GM12878 (cell line): ENCODE results near the gene MAFF. TPM values are rescaled to one million over a fixed set of nuclear protein-coding genes. Genes with fewer than 3 reads are reported as not detected.

ENCODE experiments used
- ATAC-seq: fragments of 200-7000 bp; cut with Tn5 transposase; 3 replicates; pipeline ENCODE4 v1.9.1; 2020; ENCODE audit warnings: mild to moderate bottlenecking, moderate library complexity
- BruUV-seq: library from RNA; stranded (reverse); fragments of 400-500 nt; replicated peaks from 2 replicates; lab custom pipeline; 2021; lab: Mats Ljungman, UMichigan
- CTCF ChIA-PET: fragments of 300-600 bp; sonication (Branson Sonifier 250); formaldehyde crosslinking; extraction: SDS; loops from one replicate; lab custom pipeline; 2021; ENCODE audit warnings: inconsistent platforms; lab: Yijun Ruan, JAX
- POLR2A ChIA-PET: fragments of 350-600 bp; formaldehyde crosslinking; extraction: SDS; loops from one replicate; lab custom pipeline; 2021; ENCODE audit warnings: inconsistent platforms; lab: Charles Lee
- RAD21 ChIA-PET: fragments of 300-600 bp; sonication (Branson Sonifier 250); formaldehyde crosslinking; loops from one replicate; lab custom pipeline; 2023; ENCODE audit warnings: antibody characterized with exemption; ENCODE audit not compliant: unreplicated experiment; lab: Charles Lee
- SMC1A ChIA-PET: fragments of 300-600 bp; sonication (Branson Sonifier 250); formaldehyde crosslinking; loops from one replicate; lab custom pipeline; 2023; ENCODE audit not compliant: unreplicated experiment, uncharacterized antibody; lab: Charles Lee
- DNase-seq: peaks from one replicate; pipeline ENCODE4 v3.0.0-alpha.2; 2011; ENCODE audit warnings: low read depth, low spot score
- FAIRE-seq: peaks from 3 replicates; lab custom pipeline; 2011; peaks lifted over from hg19 to GRCh38; lab: Jason Lieb, UNC
- H2AFZ ChIP-seq: 2 replicates; pipeline ENCODE4 v1.6.0; 2011; ENCODE audit warnings: low read depth, low read length, control low read depth; ENCODE audit not compliant: control insufficient read depth
- H3K27ac ChIP-seq: 2 replicates; pipeline ENCODE4 v1.5.1; 2011; ENCODE audit warnings: control low read depth; ENCODE audit not compliant: control insufficient read depth, insufficient read depth
- H3K27me3 ChIP-seq, 2 experiments: replicated peaks in 1 of 2; 2 replicates each; pipeline versions ENCODE4 v1.6.0 to v1.6.1; 2011; ENCODE audit warnings: low read length in 1 of 2; ENCODE audit not compliant: control insufficient read depth in 2 of 2, insufficient read depth in 2 of 2
- H3K36me3 ChIP-seq, 2 experiments: 2 replicates each; pipeline ENCODE4 v1.5.1; 2011; ENCODE audit warnings: low read length in 1 of 2; ENCODE audit not compliant: control insufficient read depth in 2 of 2, insufficient read depth in 2 of 2
- H3K4me1 ChIP-seq: 2 replicates; pipeline ENCODE4 v1.6.1; 2011; ENCODE audit warnings: mild to moderate bottlenecking, low read length, moderate library complexity, mixed read lengths; ENCODE audit not compliant: control insufficient read depth, insufficient read depth
- H3K4me2 ChIP-seq: 2 replicates; pipeline ENCODE4 v1.6.0; 2011; ENCODE audit warnings: control low read depth; ENCODE audit not compliant: control insufficient read depth, insufficient read depth
- H3K4me3 ChIP-seq: fragments of 200-600 bp; sonication (generic); 2 replicates; pipeline ENCODE4 v1.5.1; 2016
- H3K79me2 ChIP-seq: 2 replicates; pipeline ENCODE4 v1.6.0; 2011; ENCODE audit warnings: low read length; ENCODE audit not compliant: control insufficient read depth, insufficient read depth
- H3K9ac ChIP-seq: 2 replicates; pipeline ENCODE4 v1.8.0; 2011; ENCODE audit warnings: low read length, control low read depth, mixed read lengths; ENCODE audit not compliant: control insufficient read depth, insufficient read depth
- H3K9me3 ChIP-seq: replicated peaks from 3 replicates; pipeline ENCODE4 v1.5.1; 2011; ENCODE audit warnings: mild to moderate bottlenecking, low read length; ENCODE audit not compliant: control insufficient read depth, insufficient read depth
- H4K20me1 ChIP-seq: 2 replicates; pipeline ENCODE4 v1.6.0; 2011; ENCODE audit not compliant: control insufficient read depth, insufficient read depth
- CBX3 ChIP-seq: fragments of 200-600 bp; sonication (generic); IDR thresholded peaks from 2 replicates; pipeline ENCODE4 v1.6.1; 2016; ENCODE audit warnings: low read depth, borderline replicate concordance
- DPF2 ChIP-seq: fragments of 450-650 bp; IDR thresholded peaks from 2 replicates; pipeline ENCODE4 v1.6.1; 2017; ENCODE audit warnings: mild to moderate bottlenecking
- GABPA ChIP-seq: IDR thresholded peaks from 2 replicates; pipeline ENCODE4 v1.6.1; 2014; ENCODE audit warnings: antibody characterized with exemption, low read depth, mild to moderate bottlenecking, inconsistent platforms
- GATAD2B ChIP-seq: fragments of 450-650 bp; conservative IDR thresholded peaks from 2 replicates; pipeline ENCODE4 v1.6.1; 2017; ENCODE audit warnings: low read depth, mild to moderate bottlenecking, moderate library complexity
- HDGF ChIP-seq: fragments of 450-650 bp; IDR thresholded peaks from 2 replicates; pipeline ENCODE4 v1.6.1; 2016; ENCODE audit warnings: antibody characterized with exemption
- MLLT1 ChIP-seq: fragments of 450-650 bp; IDR thresholded peaks from 2 replicates; pipeline ENCODE4 v1.6.1; 2016; ENCODE audit warnings: mild to moderate bottlenecking
- NR2C2 ChIP-seq: IDR thresholded peaks from 2 replicates; pipeline ENCODE4 v1.6.1; 2011; ENCODE audit warnings: borderline replicate concordance, low read depth; ENCODE audit not compliant: control insufficient read depth, insufficient read length
- PML ChIP-seq: IDR thresholded peaks from 2 replicates; pipeline ENCODE4 v1.6.1; 2012; ENCODE audit warnings: low read length, inconsistent platforms
- POU2F2 ChIP-seq: IDR thresholded peaks from 3 replicates; pipeline ENCODE4 v1.6.1; 2011; ENCODE audit warnings: low read depth, mild to moderate bottlenecking, low read length, borderline replicate concordance
- RAD21 ChIP-seq: IDR thresholded peaks from 2 replicates; pipeline ENCODE4 v1.6.1; 2011; ENCODE audit warnings: mild to moderate bottlenecking, low read depth, low read length, moderate library complexity; ENCODE audit not compliant: insufficient read depth
- SMARCA5 ChIP-seq: fragments of 450-650 bp; IDR thresholded peaks from 2 replicates; pipeline ENCODE4 v1.6.1; 2017; ENCODE audit warnings: mild to moderate bottlenecking
- SUZ12 ChIP-seq: fragments of 200-600 bp; sonication (generic); IDR thresholded peaks from one replicate; pipeline ENCODE4 v1.6.1; 2018; ENCODE audit warnings: antibody characterized with exemption, mild to moderate bottlenecking; ENCODE audit not compliant: unreplicated experiment
- TARDBP ChIP-seq: IDR thresholded peaks from 2 replicates; pipeline ENCODE4 v1.6.1; 2016; ENCODE audit warnings: borderline replicate concordance
- TBL1XR1 ChIP-seq: IDR thresholded peaks from 2 replicates; pipeline ENCODE4 v1.6.1; 2012; ENCODE audit warnings: low read depth, low read length, improper control_type of control experiment
- WGBS: methylation state at CpG from one replicate; pipeline ENCODE4 v1.1.6; 2016; ENCODE audit warnings: low lambda C conversion rate; ENCODE audit not compliant: insufficient replicate concordance, insufficient coverage; ENCODE audit errors: missing lambda C conversion rate; 5-methylcytosine and 5-hydroxymethylcytosine counted together
- in situ Hi-C: fragments of 300-500 bp; cut with MboI; formaldehyde crosslinking; loops from 9 replicates; pipeline ENCODE4 v1.14.3; 2018; ENCODE audit warnings: mixed read lengths
- intact Hi-C: fragments of 100-400 bp; cut with micrococcal nuclease; formaldehyde crosslinking; loops from one replicate; pipeline ENCODE4 v1.14.2; 2022; ENCODE audit not compliant: unreplicated experiment
- polyA plus RNA-seq, 11 experiments: library from polyadenylated mRNA; depleted of rRNA in 4 of 11; unstranded in 6 of 11; stranded (reverse) in 5 of 11; fragments of >200 nt; fragmentation: Nextera tagmentation in 4 of 11; fragmentation: Illumina TruSeq in 1 of 11; extraction: Ambion mirVana in 4 of 11; extraction: Trizol in 1 of 11; gene quantifications; 1 replicate in 1 of 11; 2 replicates in 10 of 11; pipeline versions ENCODE4 v1.2.1 to v1.2.3, GENCODE V29; 2011 to 2016; ENCODE audit warnings: inconsistent platforms in 2 of 11, missing spikeins in 2 of 11, low read depth in 1 of 11
- total RNA-seq, 4 experiments: library from RNA; depleted of rRNA in 3 of 4; stranded (reverse); fragments of >200 nt in 3 of 4; fragmentation: Illumina TruSeq in 1 of 4; extraction: Trizol in 1 of 4; gene quantifications; 2 replicates each; pipeline versions ENCODE4 v1.2.1 to v1.2.3, GENCODE V29; 2013 to 2021
- TF ChIP-seq, protein P1 (sequence below), 3 experiments: IDR thresholded peaks in 2 of 3; conservative IDR thresholded peaks in 1 of 3; 2 replicates each; pipeline ENCODE4 v1.5.1; 2011; ENCODE audit warnings: low read depth in 3 of 3, low read length in 3 of 3, mild to moderate bottlenecking in 3 of 3, control low read depth in 2 of 3, moderate library complexity in 2 of 3, inconsistent platforms in 1 of 3, mixed read lengths in 1 of 3; ENCODE audit not compliant: control insufficient read depth in 2 of 3, insufficient read depth in 1 of 3; ENCODE audit errors: extremely low read depth in 1 of 3
- TF ChIP-seq, protein P2 (sequence below): fragments of 450-650 bp; formaldehyde crosslinking; IDR thresholded peaks from 2 replicates; pipeline ENCODE4 v1.5.0; 2022; ENCODE audit warnings: mild to moderate bottlenecking, missing genetic modification characterization

MAFF gene
- total and polyA plus RNA-seq, 10 of the 15 experiments (the other 5 are each of a cell fraction or from before 2014, with no cell fraction given): 0.22 to 2.3 (median 0.81) TPM; not detected in 1

GRCh38 chr22:38257181-38257580, 55.4 kb downstream of the MAFF start (continued):
- TF ChIP-seq MLLT1: no peak
- no peak for TF ChIP-seq TBL1XR1
- TF ChIP-seq GABPA: no peak
- no peak for TF ChIP-seq HDGF
- no peak for TF ChIP-seq TARDBP
- no peak for TF ChIP-seq SUZ12
- TF ChIP-seq, protein P1, sequence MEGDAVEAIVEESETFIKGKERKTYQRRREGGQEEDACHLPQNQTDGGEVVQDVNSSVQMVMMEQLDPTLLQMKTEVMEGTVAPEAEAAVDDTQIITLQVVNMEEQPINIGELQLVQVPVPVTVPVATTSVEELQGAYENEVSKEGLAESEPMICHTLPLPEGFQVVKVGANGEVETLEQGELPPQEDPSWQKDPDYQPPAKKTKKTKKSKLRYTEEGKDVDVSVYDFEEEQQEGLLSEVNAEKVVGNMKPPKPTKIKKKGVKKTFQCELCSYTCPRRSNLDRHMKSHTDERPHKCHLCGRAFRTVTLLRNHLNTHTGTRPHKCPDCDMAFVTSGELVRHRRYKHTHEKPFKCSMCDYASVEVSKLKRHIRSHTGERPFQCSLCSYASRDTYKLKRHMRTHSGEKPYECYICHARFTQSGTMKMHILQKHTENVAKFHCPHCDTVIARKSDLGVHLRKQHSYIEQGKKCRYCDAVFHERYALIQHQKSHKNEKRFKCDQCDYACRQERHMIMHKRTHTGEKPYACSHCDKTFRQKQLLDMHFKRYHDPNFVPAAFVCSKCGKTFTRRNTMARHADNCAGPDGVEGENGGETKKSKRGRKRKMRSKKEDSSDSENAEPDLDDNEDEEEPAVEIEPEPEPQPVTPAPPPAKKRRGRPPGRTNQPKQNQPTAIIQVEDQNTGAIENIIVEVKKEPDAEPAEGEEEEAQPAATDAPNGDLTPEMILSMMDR (IDR thresholded peaks at IDR 0.05 in 2 of 3, conservative IDR thresholded peaks at IDR 0.05 in 1 of 3; ENCODE audit: control insufficient read depth in 2 of 3, extremely low read depth in 1 of 3, insufficient read depth in 1 of 3, low read depth in 3 of 3, low read length in 3 of 3): no peak
- no peak for TF ChIP-seq NR2C2

DNA sequence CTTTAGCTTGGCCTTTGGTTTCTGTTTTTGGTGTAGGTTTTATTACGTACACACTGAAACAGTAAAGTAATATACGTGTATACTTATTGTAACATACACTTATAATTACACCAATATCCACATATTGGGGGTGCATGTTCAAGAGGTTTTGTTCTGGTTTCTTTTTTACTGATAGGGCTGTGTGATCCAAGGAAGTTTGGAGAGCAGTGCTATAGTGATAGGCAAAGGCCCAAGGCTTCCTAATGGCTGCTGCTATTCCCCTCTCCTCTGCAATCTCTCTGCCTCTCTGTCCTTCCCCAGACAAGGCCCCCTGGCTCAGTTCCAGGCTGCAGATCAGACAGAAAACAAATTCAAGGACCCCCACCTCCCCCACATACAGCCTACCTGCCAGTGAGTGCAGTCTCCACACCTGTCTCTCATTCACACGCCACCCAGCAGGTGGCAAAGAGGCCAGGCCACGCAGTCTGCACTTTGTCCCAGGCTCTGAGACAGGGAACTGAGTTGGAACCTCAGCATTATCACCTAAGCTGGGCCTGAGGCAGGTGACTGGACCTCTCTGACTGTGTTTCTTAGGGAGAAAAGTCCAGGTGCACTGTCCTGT, 56.0 kb downstream of the MAFF start:
- intact Hi-C loops (no loop called here), in situ Hi-C loops (no loop called here)
- Histone ChIP-seq H3K27ac (no peak overlapping the region), H3K27me3 (no peaks in the 10 kb centered on the region), H3K9me3 (no peaks in the 10 kb centered on the region), H3K9ac (no peak overlapping the region), H4K20me1 (no peaks in the 10 kb centered on the region), H3K79me2 (peaks cover 4% of the 10 kb centered on the region), H2AFZ (no peak overlapping the region), H3K4me3 (no peak overlapping the region), H3K4me2 (no peak overlapping the region), H3K4me1 (peaks cover 32% of the 10 kb centered on the region), H3K36me3 (no peaks in the 10 kb centered on the region)
- WGBS: 94% methylated on average over 4 of the region's 4 CpGs
- DNase-seq: no peak
- CTCF ChIA-PET: interaction anchor here (1.0 to 1.9 kb wide), 2 partner anchors 23 to 206 kb away, joined by 3 to 4 read pairs; no protein-coding TSS in a partner anchor
- ATAC-seq: no peak
- SMC1A ChIA-PET: interaction anchor here (1.6 kb wide), 1 partner anchor 9 kb away, joined by 4 read pairs; no protein-coding TSS in a partner anchor
- POLR2A ChIA-PET: interaction anchor here (0.6 to 1.2 kb wide), 2 partner anchors 56 to 144 kb away, joined by 3 to 4 read pairs; no protein-coding TSS in a partner anchor
- RAD21 ChIA-PET: interaction anchor here (0.7 kb wide), 1 partner anchor 189 kb away, joined by 3 read pairs; no protein-coding TSS in a partner anchor
- TF ChIP-seq SMARCA5 (no peak), POU2F2 (no peak), RAD21 (no peak), PML (no peak), SUZ12 (no peak), GATAD2B (no peak), CBX3 (no peak), DPF2 (no peak)
- TF ChIP-seq, protein P2, sequence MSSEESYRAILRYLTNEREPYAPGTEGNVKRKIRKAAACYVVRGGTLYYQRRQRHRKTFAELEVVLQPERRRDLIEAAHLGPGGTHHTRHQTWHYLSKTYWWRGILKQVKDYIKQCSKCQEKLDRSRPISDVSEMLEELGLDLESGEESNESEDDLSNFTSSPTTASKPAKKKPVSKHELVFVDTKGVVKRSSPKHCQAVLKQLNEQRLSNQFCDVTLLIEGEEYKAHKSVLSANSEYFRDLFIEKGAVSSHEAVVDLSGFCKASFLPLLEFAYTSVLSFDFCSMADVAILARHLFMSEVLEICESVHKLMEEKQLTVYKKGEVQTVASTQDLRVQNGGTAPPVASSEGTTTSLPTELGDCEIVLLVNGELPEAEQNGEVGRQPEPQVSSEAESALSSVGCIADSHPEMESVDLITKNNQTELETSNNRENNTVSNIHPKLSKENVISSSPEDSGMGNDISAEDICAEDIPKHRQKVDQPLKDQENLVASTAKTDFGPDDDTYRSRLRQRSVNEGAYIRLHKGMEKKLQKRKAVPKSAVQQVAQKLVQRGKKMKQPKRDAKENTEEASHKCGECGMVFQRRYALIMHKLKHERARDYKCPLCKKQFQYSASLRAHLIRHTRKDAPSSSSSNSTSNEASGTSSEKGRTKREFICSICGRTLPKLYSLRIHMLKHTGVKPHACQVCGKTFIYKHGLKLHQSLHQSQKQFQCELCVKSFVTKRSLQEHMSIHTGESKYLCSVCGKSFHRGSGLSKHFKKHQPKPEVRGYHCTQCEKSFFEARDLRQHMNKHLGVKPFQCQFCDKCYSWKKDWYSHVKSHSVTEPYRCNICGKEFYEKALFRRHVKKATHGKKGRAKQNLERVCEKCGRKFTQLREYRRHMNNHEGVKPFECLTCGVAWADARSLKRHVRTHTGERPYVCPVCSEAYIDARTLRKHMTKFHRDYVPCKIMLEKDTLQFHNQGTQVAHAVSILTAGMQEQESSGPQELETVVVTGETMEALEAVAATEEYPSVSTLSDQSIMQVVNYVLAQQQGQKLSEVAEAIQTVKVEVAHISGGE (CRISPR knock-in tag): no peak
- no TSS peak for BruUV-seq
- no peak for FAIRE-seq
